ENCODE data around the gene GALNTL6.

Gene GALNTL6

DNA sequence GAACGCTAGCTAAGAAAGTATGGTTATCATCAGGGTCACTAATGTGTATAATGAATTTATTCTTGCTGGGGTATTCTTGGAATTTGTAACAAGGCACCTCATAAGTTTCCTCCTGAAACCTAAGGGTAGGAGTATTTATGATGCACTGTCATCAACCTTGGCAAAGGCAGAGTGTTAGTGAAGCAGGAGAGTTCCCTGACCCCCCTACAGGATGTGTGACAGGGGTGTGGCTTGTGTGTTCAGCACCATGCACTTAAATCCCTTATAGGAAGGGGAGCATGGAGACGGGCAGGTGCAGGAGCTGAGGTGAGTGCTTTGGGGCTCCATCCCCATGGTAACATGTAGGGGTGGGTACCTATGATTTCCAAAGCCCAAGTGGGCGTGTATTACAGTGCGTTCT is 237.7 kb downstream of the GALNTL6 start:
- TF ChIP-seq, protein P1, sequence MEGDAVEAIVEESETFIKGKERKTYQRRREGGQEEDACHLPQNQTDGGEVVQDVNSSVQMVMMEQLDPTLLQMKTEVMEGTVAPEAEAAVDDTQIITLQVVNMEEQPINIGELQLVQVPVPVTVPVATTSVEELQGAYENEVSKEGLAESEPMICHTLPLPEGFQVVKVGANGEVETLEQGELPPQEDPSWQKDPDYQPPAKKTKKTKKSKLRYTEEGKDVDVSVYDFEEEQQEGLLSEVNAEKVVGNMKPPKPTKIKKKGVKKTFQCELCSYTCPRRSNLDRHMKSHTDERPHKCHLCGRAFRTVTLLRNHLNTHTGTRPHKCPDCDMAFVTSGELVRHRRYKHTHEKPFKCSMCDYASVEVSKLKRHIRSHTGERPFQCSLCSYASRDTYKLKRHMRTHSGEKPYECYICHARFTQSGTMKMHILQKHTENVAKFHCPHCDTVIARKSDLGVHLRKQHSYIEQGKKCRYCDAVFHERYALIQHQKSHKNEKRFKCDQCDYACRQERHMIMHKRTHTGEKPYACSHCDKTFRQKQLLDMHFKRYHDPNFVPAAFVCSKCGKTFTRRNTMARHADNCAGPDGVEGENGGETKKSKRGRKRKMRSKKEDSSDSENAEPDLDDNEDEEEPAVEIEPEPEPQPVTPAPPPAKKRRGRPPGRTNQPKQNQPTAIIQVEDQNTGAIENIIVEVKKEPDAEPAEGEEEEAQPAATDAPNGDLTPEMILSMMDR (conservative IDR thresholded peaks at IDR 0.05; ENCODE audit: low read depth, low read length), result no peak
- H3K4me3 ChIP-seq (ENCODE audit: low read length), result no peak overlapping the region
- no peak for DNase-seq (ENCODE audit: low read depth)

DNA sequence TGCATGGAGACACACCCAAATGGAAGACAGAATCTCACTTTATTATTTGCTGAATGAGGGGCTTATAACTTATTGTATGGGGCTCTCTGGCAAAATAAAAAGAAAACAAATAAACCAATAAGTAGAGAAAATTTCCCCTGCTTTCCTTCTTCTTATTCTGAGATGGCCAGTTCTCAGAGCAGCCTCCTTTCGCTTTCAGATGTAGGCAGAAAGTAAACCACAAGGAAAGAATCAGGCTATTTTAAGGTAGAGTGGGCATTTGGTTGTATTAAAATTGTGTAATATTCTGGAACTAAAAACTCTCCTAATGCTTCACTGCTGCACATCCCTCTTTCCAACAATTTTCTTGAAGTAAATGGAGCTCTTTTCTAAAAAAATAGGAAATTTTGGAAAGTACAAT is 241.8 kb downstream of the GALNTL6 start:
- no peak for DNase-seq (ENCODE audit: low read depth)
- no peak overlapping the region for H3K4me3 ChIP-seq (ENCODE audit: low read length)
- TF ChIP-seq, protein P1 (conservative IDR thresholded peaks at IDR 0.05; ENCODE audit: low read depth, low read length), result no peak

DNA sequence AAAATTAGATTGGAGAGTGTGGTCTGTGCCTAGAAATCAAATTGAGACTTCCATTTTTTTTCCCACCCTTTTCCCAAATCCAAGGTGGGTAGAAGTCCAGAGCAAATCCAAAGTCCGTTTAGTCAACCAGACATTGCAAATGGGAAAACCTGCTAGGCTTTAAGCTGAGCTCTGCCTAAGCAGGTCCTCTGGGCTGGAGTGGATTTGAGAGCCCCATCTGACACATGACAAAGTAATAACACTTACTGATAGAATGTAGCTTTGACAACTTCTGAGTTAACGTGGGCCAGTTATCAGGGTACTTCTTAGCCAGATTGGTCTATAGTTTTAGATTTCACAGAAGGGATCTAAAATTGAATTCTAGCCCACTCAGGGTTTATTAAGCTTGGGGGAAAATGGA is 242.3 kb downstream of the GALNTL6 start:
- H3K4me3 ChIP-seq (ENCODE audit: low read length), result no peak overlapping the region
- no peak for DNase-seq (ENCODE audit: low read depth)
- TF ChIP-seq, protein P1 (conservative IDR thresholded peaks at IDR 0.05; ENCODE audit: low read depth, low read length), result no peak

DNA sequence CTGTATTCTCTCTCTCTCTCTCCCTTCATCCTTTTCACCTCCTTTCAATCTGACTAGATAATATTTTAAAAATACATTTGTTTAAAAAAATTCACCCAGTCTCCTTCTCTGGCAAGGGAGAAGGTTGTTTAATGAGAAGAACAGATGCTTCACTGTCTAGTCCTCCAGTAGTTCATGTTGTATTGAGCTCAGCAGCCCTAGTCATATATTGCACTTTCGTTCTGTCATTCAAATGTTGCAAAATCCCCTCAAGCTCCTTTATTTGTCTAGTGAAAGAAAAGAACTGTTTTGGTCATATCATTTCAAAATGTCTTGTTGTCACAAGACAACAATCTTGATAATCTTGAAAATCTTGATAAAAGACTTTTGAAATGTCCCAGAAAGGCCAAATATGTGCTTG is 248.0 kb downstream of the GALNTL6 start:
- TF ChIP-seq, protein P1 (conservative IDR thresholded peaks at IDR 0.05; ENCODE audit: low read depth, low read length), result no peak
- no peak for DNase-seq (ENCODE audit: low read depth)
- H3K4me3 ChIP-seq (ENCODE audit: low read length), result no peak overlapping the region

DNA sequence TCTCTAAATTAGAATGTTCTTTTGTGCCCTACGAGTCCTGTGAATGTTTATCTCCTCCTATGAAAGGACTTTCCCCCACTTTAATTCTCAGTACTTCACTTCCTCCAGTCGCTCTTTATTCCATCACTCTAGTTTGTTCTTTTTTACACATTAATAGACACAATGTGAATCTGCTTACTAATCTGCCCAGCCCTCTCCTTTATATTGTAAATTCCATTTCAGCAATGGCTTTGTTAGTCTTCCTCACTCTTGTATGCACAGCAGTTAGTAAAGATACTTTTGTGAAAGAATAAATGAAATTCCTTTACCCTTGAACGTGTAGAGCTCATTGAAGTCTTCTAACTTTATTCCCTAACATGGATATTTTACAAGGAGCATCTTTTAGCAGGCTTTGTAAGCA is 255.3 kb downstream of the GALNTL6 start:
- DNase-seq (ENCODE audit: low read depth), result no peak
- no peak overlapping the region for H3K4me3 ChIP-seq (ENCODE audit: low read length)
- TF ChIP-seq, protein P1 (conservative IDR thresholded peaks at IDR 0.05; ENCODE audit: low read depth, low read length), result no peak

DNA sequence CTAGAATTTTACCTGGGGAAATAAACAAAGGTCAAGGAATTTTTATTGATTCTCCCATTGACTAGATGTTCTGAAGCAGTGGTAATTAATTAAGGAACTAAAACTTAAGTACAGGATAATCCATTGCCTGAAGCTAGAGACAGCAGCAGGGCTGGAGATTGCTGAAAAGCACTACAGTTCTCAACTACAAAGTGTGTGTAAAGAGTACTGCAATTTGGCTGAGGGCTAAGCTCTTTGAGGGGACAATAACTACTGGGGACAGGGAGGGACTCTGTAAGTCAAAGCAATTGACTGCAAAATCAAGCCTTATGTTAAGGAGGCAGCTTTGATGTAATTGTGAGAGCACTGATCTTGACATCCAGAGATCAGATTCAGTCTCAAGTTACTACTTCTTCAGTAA is 260.4 kb downstream of the GALNTL6 start:
- no peak for DNase-seq (ENCODE audit: low read depth)
- TF ChIP-seq, protein P1 (conservative IDR thresholded peaks at IDR 0.05; ENCODE audit: low read depth, low read length), result no peak
- H3K4me3 ChIP-seq (ENCODE audit: low read length), result no peak overlapping the region

DNA sequence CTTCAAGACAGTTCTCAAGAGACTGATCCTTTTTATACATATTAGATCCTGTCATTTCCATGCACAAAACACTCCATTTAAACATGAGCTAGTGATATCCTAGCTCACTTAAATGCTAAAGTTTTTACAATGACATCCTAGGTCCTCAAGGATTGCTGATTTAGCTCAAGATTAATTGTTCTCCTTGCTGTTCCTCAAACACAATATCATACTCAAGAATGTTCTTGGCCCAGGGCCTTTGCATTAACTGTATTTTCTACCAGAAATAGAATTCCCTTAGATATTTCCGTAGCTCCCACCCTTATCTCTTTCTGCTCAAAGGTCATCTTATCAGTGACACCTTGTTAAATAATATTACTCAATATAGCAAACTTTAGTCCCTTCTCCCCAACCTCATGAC is 270.1 kb downstream of the GALNTL6 start:
- no peak for DNase-seq (ENCODE audit: low read depth)
- TF ChIP-seq, protein P1 (conservative IDR thresholded peaks at IDR 0.05; ENCODE audit: low read depth, low read length), result no peak
- no peak overlapping the region for H3K4me3 ChIP-seq (ENCODE audit: low read length)
